CD14-positive monocyte (primary cell): ENCODE results near the gene ERC1. TPM values are rescaled to one million over a fixed set of nuclear protein-coding genes. Genes with fewer than 3 reads are reported as not detected.

Experiments
- DNase-seq, 3 donors: peaks; one replicate each; pipeline ENCODE4 v3.0.0-alpha.2; 2011 to 2022
- H2AFZ ChIP-seq: 2 replicates; pipeline ENCODE4 v1.6.0; 2012; ENCODE audit warnings: mild to moderate bottlenecking, low read depth, low read length, inconsistent platforms; ENCODE audit not compliant: insufficient read depth, poor library complexity, severe bottlenecking
- H3K27ac ChIP-seq, 2 donors: 1 replicate in 1 of 2; 2 replicates in 1 of 2; pipeline ENCODE4 v1.5.1; 2012 to 2013; ENCODE audit warnings: low read length in 2 of 2, control low read depth in 1 of 2, inconsistent platforms in 1 of 2, low read depth in 1 of 2, mild to moderate bottlenecking in 1 of 2
- H3K27me3 ChIP-seq, 2 donors: one replicate each; pipeline versions ENCODE4 v1.6.0 to v1.6.1; 2011 to 2013; ENCODE audit warnings: low read length in 2 of 2; ENCODE audit not compliant: control insufficient read depth in 2 of 2, insufficient read depth in 2 of 2
- H3K36me3 ChIP-seq, 2 donors: replicated peaks in 1 of 2; 1 replicate in 1 of 2; 2 replicates in 1 of 2; pipeline versions ENCODE4 v1.5.1 to v1.6.1; 2012 to 2013; ENCODE audit warnings: low read length in 2 of 2, control low read depth in 1 of 2, inconsistent platforms in 1 of 2, mild to moderate bottlenecking in 1 of 2; ENCODE audit not compliant: insufficient read depth in 2 of 2, control insufficient read depth in 1 of 2
- H3K4me1 ChIP-seq, 2 donors: 1 replicate in 1 of 2; 2 replicates in 1 of 2; pipeline versions ENCODE4 v1.5.1 to v1.6.1; 2012 to 2013; ENCODE audit warnings: low read length in 2 of 2, control low read depth in 1 of 2, inconsistent platforms in 1 of 2, mild to moderate bottlenecking in 1 of 2, moderate library complexity in 1 of 2; ENCODE audit not compliant: insufficient read depth in 2 of 2, control insufficient read depth in 1 of 2
- H3K4me2 ChIP-seq: replicated peaks from 2 replicates; pipeline ENCODE3; 2012; ENCODE audit warnings: low read length, moderate library complexity, mild to moderate bottlenecking; ENCODE audit not compliant: poor library complexity, severe bottlenecking; ENCODE audit errors: extremely low read depth
- H3K4me3 ChIP-seq, 3 experiments: fragments of 200-600 bp in 1 of 3; sonication (generic) in 1 of 3; replicated peaks in 1 of 3; 1 replicate in 2 of 3; 2 replicates in 1 of 3; pipeline ENCODE4 v1.5.1; 2011 to 2013; ENCODE audit warnings: low read length in 3 of 3, mild to moderate bottlenecking in 3 of 3, control low read depth in 2 of 3, low read depth in 2 of 3, inconsistent platforms in 1 of 3, moderate library complexity in 1 of 3
- H3K79me2 ChIP-seq: 2 replicates; pipeline ENCODE4 v1.6.0; 2012; ENCODE audit warnings: mild to moderate bottlenecking, control low read depth, inconsistent platforms, low read length, moderate library complexity; ENCODE audit not compliant: insufficient read depth
- H3K9ac ChIP-seq: 2 replicates; pipeline ENCODE4 v1.6.0; 2017; ENCODE audit warnings: low read length, mild to moderate bottlenecking; ENCODE audit not compliant: insufficient read depth, poor library complexity, severe bottlenecking
- H3K9me3 ChIP-seq, 2 donors: replicated peaks in 1 of 2; 1 replicate in 1 of 2; 2 replicates in 1 of 2; pipeline versions ENCODE4 v1.5.1 to v1.6.1; 2012 to 2013; ENCODE audit warnings: low read length in 2 of 2, control low read depth in 1 of 2; ENCODE audit not compliant: control insufficient read depth in 1 of 2, insufficient read depth in 1 of 2
- H4K20me1 ChIP-seq: 2 replicates; pipeline ENCODE4 v1.6.0; 2012; ENCODE audit warnings: mild to moderate bottlenecking, low read length, control low read depth, moderate library complexity; ENCODE audit not compliant: insufficient read depth
- H3K27ac Mint-ChIP-seq, 7 donors: one replicate each; pipeline ENCODE4 v1.8.0; 2020; ENCODE audit warnings: mild to moderate bottlenecking in 7 of 7, mixed read lengths in 7 of 7, moderate library complexity in 6 of 7, inconsistent platforms in 2 of 7
- H3K27me3 Mint-ChIP-seq, 3 donors: one replicate each; pipeline ENCODE4 v1.8.0; 2021 to 2022; ENCODE audit warnings: low read depth in 3 of 3, mild to moderate bottlenecking in 3 of 3, mixed read lengths in 3 of 3, moderate library complexity in 3 of 3, inconsistent platforms in 1 of 3
- H3K36me3 Mint-ChIP-seq, 2 donors: one replicate each; pipeline ENCODE4 v1.8.0; 2020; ENCODE audit warnings: mixed read lengths in 2 of 2, inconsistent platforms in 1 of 2, mild to moderate bottlenecking in 1 of 2
- H3K4me1 Mint-ChIP-seq: one replicate; pipeline ENCODE4 v1.8.0; 2020; ENCODE audit warnings: mild to moderate bottlenecking, mixed read lengths
- H3K4me3 Mint-ChIP-seq, 2 donors: one replicate each; pipeline ENCODE4 v1.8.0; 2020; ENCODE audit warnings: mild to moderate bottlenecking in 2 of 2, mixed read lengths in 2 of 2, moderate library complexity in 1 of 2
- H3K9me3 Mint-ChIP-seq, 7 donors: one replicate each; pipeline ENCODE4 v1.8.0; 2020 to 2022; ENCODE audit warnings: mixed read lengths in 7 of 7, mild to moderate bottlenecking in 6 of 7, moderate library complexity in 6 of 7, inconsistent platforms in 2 of 7
- CTCF ChIP-seq: fragments of 200-600 bp; IDR thresholded peaks from one replicate; pipeline ENCODE4 v1.8.0; 2022; ENCODE audit warnings: antibody characterized with exemption, mild to moderate bottlenecking
- WGBS: methylation state at CpG from one replicate; pipeline ENCODE4 v1.1.5; 2013; ENCODE audit warnings: missing lambda C conversion rate; ENCODE audit not compliant: insufficient coverage; 5-methylcytosine and 5-hydroxymethylcytosine counted together
- intact Hi-C, 2 donors: fragments of 100-400 bp; cut with micrococcal nuclease; formaldehyde crosslinking; loops; one replicate each; pipeline versions ENCODE4 v1.15.0 to v1.15.1; 2023
- polyA plus RNA-seq, 3 donors: library from polyadenylated mRNA; depleted of rRNA in 1 of 3; unstranded in 2 of 3; stranded (reverse) in 1 of 3; fragments of 300-500 nt in 2 of 3; fragments of >200 nt in 1 of 3; fragmentation: Illumina TruSeq in 2 of 3; gene quantifications; 1 replicate in 2 of 3; 2 replicates in 1 of 3; pipeline ENCODE4 v1.2.3, GENCODE V29; 2012 to 2021

ERC1 gene
- polyA plus RNA-seq, 3 donors = 4.0 to 14.3 (median 5.1) TPM

GRCh38 chr12:1307796-1308195 is 316.8 kb downstream of the ERC1 start:
- peaks cover 64% of the 10 kb centered on the region for H3K4me1 Mint-ChIP-seq
- H3K27ac Mint-ChIP-seq = peak overlapping the region in 5 of 7 donors; percentile 8 to 86 (median 38)
- peaks cover 0 to 2% (median 0%) of the 10 kb centered on the region in 7 donors for H3K9me3 Mint-ChIP-seq

GRCh38 chr12:1309613-1310012 is 318.6 kb downstream of the ERC1 start:
- peak; percentile 33 to 73 (median 68) for DNase-seq
- Mint-ChIP-seq H3K27me3 (no peaks in the 10 kb centered on the region), H3K36me3 (peaks cover 13 to 21% of the 10 kb centered on the region in 2 donors), H3K4me3 (peak overlapping the region; percentile 56 to 79), H3K27ac (peak overlapping the region; percentile 39 to 94 (median 90)), H3K4me1 (peaks cover 55% of the 10 kb centered on the region), H3K9me3 (peaks cover 0 to 2% (median 0%) of the 10 kb centered on the region in 7 donors)
- H3K9me3 ChIP-seq = no peaks in the 10 kb centered on the region
- no peaks in the 10 kb centered on the region for H3K36me3 ChIP-seq
- intact Hi-C loops = no loop called here
- H2AFZ ChIP-seq = peak overlapping the region; percentile 39
- 50% methylated on average over 6 of the region's 8 CpGs for WGBS
- H3K4me3 ChIP-seq = peak overlapping the region in 1 of 3 experiments; percentile 33
- no peaks in the 10 kb centered on the region for H3K79me2 ChIP-seq
- peak overlapping the region in 1 of 2 donors; percentile 82 for H3K27ac ChIP-seq
- no peak overlapping the region for H3K9ac ChIP-seq
- no peaks in the 10 kb centered on the region for H4K20me1 ChIP-seq
- H3K4me2 ChIP-seq = peak overlapping the region; percentile 21
- no peak for TF ChIP-seq CTCF
- H3K27me3 ChIP-seq = no peaks in the 10 kb centered on the region
- H3K4me1 ChIP-seq = peaks cover 57 to 75% of the 10 kb centered on the region in 2 donors

More at GRCh38 chr12:1307796-1308195, 316.8 kb downstream of the ERC1 start:
- Histone ChIP-seq H3K4me2 (no peak overlapping the region), H3K36me3 (no peaks in the 10 kb centered on the region), H3K79me2 (no peaks in the 10 kb centered on the region), H3K9ac (no peak overlapping the region), H3K27me3 (no peaks in the 10 kb centered on the region), H4K20me1 (no peaks in the 10 kb centered on the region), H2AFZ (no peak overlapping the region), H3K9me3 (no peaks in the 10 kb centered on the region), H3K27ac (peak overlapping the region in 1 of 2 donors; percentile 77), H3K4me1 (peaks cover 65 to 73% of the 10 kb centered on the region in 2 donors), H3K4me3 (no peak overlapping the region)
- no peak for DNase-seq
- H3K27me3 Mint-ChIP-seq = no peaks in the 10 kb centered on the region
- intact Hi-C loops = no loop called here
- no peak overlapping the region for H3K4me3 Mint-ChIP-seq
- WGBS = no CpG with 5 or more reads among the region's 1 CpG
- no peak for TF ChIP-seq CTCF
- peaks cover 12 to 19% of the 10 kb centered on the region in 2 donors for H3K36me3 Mint-ChIP-seq
